K562 (cell line): ENCODE data around the gene RAI1. TPM values are rescaled to one million over a fixed set of nuclear protein-coding genes. Genes with fewer than 3 reads are reported as not detected.

Experiments
- ATAC-seq: fragments of 200-7000 bp; cut with Tn5 transposase; 3 replicates; pipeline ENCODE4 v1.9.1; 2020; ENCODE audit warnings: moderate library complexity
- BruUV-seq: library from RNA; stranded (reverse); fragments of 400-500 nt; replicated peaks from 2 replicates; lab custom pipeline; 2021; lab: Mats Ljungman, UMichigan
- CTCF ChIA-PET: fragments of 300-600 bp; formaldehyde crosslinking; extraction: SDS; loops from one replicate; lab custom pipeline; 2021; ENCODE audit warnings: low intra/inter-chr PET ratio; lab: Yijun Ruan, JAX
- POLR2A ChIA-PET: fragments of 300-600, 350-650 bp; sonication (Branson Sonifier 250); formaldehyde crosslinking; extraction: SDS; loops from one replicate; lab custom pipeline; 2021; ENCODE audit warnings: antibody characterized with exemption, inconsistent platforms; lab: Yijun Ruan, JAX
- DNase-seq, 4 experiments: peaks; one replicate each; pipeline versions ENCODE4 v3.0.0 to v3.0.0-alpha.2; 2011 to 2018; ENCODE audit warnings: low spot score in 3 of 4, mixed read lengths in 3 of 4; ENCODE audit errors: extremely low read depth in 1 of 4
- FAIRE-seq: peaks from 2 replicates; lab custom pipeline; 2011; peaks lifted over from hg19 to GRCh38; lab: Jason Lieb, UNC
- H2AFZ ChIP-seq: 2 replicates; pipeline ENCODE4 v1.6.0; 2011; ENCODE audit warnings: low read depth, low read length, control low read depth, inconsistent platforms
- H3K27ac ChIP-seq: fragments of 200-600 bp; 3 replicates; pipeline ENCODE4 v1.8.0; 2011; ENCODE audit warnings: low read depth, mild to moderate bottlenecking, control low read depth, inconsistent platforms, low read length, moderate library complexity, mixed read lengths; ENCODE audit errors: extremely low read depth
- H3K27me3 ChIP-seq, 2 experiments: fragments of 300-600 bp in 1 of 2; 2 replicates in 1 of 2; 3 replicates in 1 of 2; pipeline versions ENCODE4 v1.6.0 to v1.8.0; 2011; ENCODE audit warnings: inconsistent platforms in 2 of 2, low read length in 2 of 2, mild to moderate bottlenecking in 1 of 2, mixed read lengths in 1 of 2, moderate library complexity in 1 of 2; ENCODE audit not compliant: control insufficient read depth in 2 of 2, insufficient read depth in 2 of 2
- H3K36me3 ChIP-seq: fragments of 300-600 bp; 3 replicates; pipeline ENCODE4 v1.8.0; 2011; ENCODE audit warnings: mild to moderate bottlenecking, low read length, inconsistent platforms; ENCODE audit not compliant: control insufficient read depth, insufficient read depth
- H3K4me1 ChIP-seq, 2 experiments: fragments of 200-600 bp in 1 of 2; replicated peaks in 1 of 2; 2 replicates in 1 of 2; 3 replicates in 1 of 2; pipeline versions ENCODE4 v1.5.1 to v1.8.0; 2011; ENCODE audit warnings: inconsistent platforms in 2 of 2, low read length in 2 of 2, mild to moderate bottlenecking in 1 of 2, mixed read lengths in 1 of 2, moderate library complexity in 1 of 2; ENCODE audit not compliant: control insufficient read depth in 2 of 2, insufficient read depth in 2 of 2
- H3K4me2 ChIP-seq: 2 replicates; pipeline ENCODE4 v1.6.1; 2011; ENCODE audit warnings: low read length, control low read depth, inconsistent platforms, mixed read lengths; ENCODE audit not compliant: insufficient read depth
- H3K4me3 ChIP-seq: fragments of 200-600 bp; sonication (generic), shearing (Covaris generic); 2 replicates; pipeline ENCODE4 v1.5.1; 2016; ENCODE audit warnings: control low read depth, inconsistent platforms
- H3K79me2 ChIP-seq: fragments of 200-600 bp; 3 replicates; pipeline ENCODE4 v1.8.0; 2011; ENCODE audit warnings: low read length, inconsistent platforms; ENCODE audit not compliant: control insufficient read depth, insufficient read depth
- H3K9ac ChIP-seq, 2 experiments: 2 replicates each; pipeline versions ENCODE4 v1.6.0 to v1.6.1; 2011; ENCODE audit warnings: low read depth in 2 of 2, low read length in 2 of 2, control low read depth in 1 of 2, inconsistent platforms in 1 of 2, mild to moderate bottlenecking in 1 of 2, mixed read lengths in 1 of 2; ENCODE audit not compliant: insufficient read depth in 1 of 2
- H3K9me1 ChIP-seq: one replicate; pipeline ENCODE4 v1.6.0; 2011; ENCODE audit warnings: inconsistent platforms, mild to moderate bottlenecking, low read length, moderate library complexity; ENCODE audit not compliant: control insufficient read depth, insufficient read depth
- H3K9me3 ChIP-seq: replicated peaks from 2 replicates; pipeline ENCODE4 v1.5.1; 2011; ENCODE audit warnings: low read depth, low read length, inconsistent platforms; ENCODE audit not compliant: control insufficient read depth, insufficient read depth
- H4K20me1 ChIP-seq: replicated peaks from 2 replicates; pipeline ENCODE4 v1.6.1; 2011; ENCODE audit warnings: low read length, inconsistent platforms, mixed read lengths; ENCODE audit not compliant: control insufficient read depth, insufficient read depth
- CCNT2 ChIP-seq: IDR thresholded peaks from 2 replicates; pipeline ENCODE4 v1.6.1; 2011; ENCODE audit warnings: borderline replicate concordance, low read depth, mild to moderate bottlenecking, moderate library complexity, mixed read lengths, low read length; ENCODE audit not compliant: insufficient read length; ENCODE audit errors: extremely low read depth
- GABPB2 ChIP-seq: fragments of 250-450 bp; sonication (Bioruptor Pico); conservative IDR thresholded peaks from 2 replicates; pipeline ENCODE4 v1.5.1; 2021; ENCODE audit warnings: mild to moderate bottlenecking
- LCOR ChIP-seq: sonication (generic); formaldehyde crosslinking; IDR thresholded peaks from 2 replicates; pipeline ENCODE4 v1.8.0; 2022; ENCODE audit warnings: mild to moderate bottlenecking, missing genetic modification reagents
- MTA2 ChIP-seq: fragments of 450-650 bp; IDR thresholded peaks from 2 replicates; pipeline ENCODE4 v1.6.1; 2016; ENCODE audit warnings: low read depth
- NCOA6 ChIP-seq: fragments of 450-650 bp; IDR thresholded peaks from 2 replicates; pipeline ENCODE4 v1.6.1; 2017; ENCODE audit warnings: mild to moderate bottlenecking
- NFIC ChIP-seq: fragments of 450-650 bp; IDR thresholded peaks from 2 replicates; pipeline ENCODE4 v1.6.1; 2017; ENCODE audit warnings: mild to moderate bottlenecking, inconsistent platforms
- NR2C2 ChIP-seq, 2 experiments: fragments of 200-800 bp in 1 of 2; sonication (Bioruptor generic) in 1 of 2; sonication (generic) in 1 of 2; formaldehyde crosslinking in 1 of 2; IDR thresholded peaks; 2 replicates each; pipeline versions ENCODE4 v1.6.1 to v1.8.0; 2016 to 2022; ENCODE audit warnings: mild to moderate bottlenecking in 1 of 2, missing compliant biosample characterization in 1 of 2, missing genetic modification characterization in 1 of 2, missing genetic modification reagents in 1 of 2
- PATZ1 ChIP-seq: fragments of 250-450 bp; sonication (Bioruptor Pico); IDR thresholded peaks from 2 replicates; pipeline ENCODE4 v1.5.0; 2020; ENCODE audit warnings: mild to moderate bottlenecking, borderline replicate concordance
- RBM14 ChIP-seq: fragments of 200-400 bp; formaldehyde crosslinking; IDR thresholded peaks from 2 replicates; pipeline ENCODE4 v1.6.1; 2018; ENCODE audit warnings: low read depth, mild to moderate bottlenecking, low read length, moderate library complexity, borderline replicate concordance; ENCODE audit not compliant: insufficient read depth
- SMC3 ChIP-seq: conservative IDR thresholded peaks from 2 replicates; pipeline ENCODE4 v1.6.1; 2011; ENCODE audit warnings: low read depth, low read length, improper control_type of control experiment; ENCODE audit not compliant: insufficient read depth
- SRSF9 ChIP-seq: fragments of 200-400 bp; formaldehyde crosslinking; IDR thresholded peaks from 2 replicates; pipeline ENCODE4 v1.6.1; 2017; ENCODE audit warnings: low read depth, low read length, borderline replicate concordance
- ZBTB5 ChIP-seq: fragments of 450-650 bp; IDR thresholded peaks from 2 replicates; pipeline ENCODE4 v1.6.1; 2017; ENCODE audit warnings: antibody characterized with exemption
- ZNF263 ChIP-seq: sonication (generic); formaldehyde crosslinking; IDR thresholded peaks from 2 replicates; pipeline ENCODE4 v1.8.0; 2022; ENCODE audit warnings: mild to moderate bottlenecking, missing genetic modification reagents, borderline replicate concordance
- ZNF274 ChIP-seq: IDR thresholded peaks from 2 replicates; pipeline ENCODE4 v1.6.1; 2011; ENCODE audit warnings: low read depth, mild to moderate bottlenecking, low read length, moderate library complexity, borderline replicate concordance
- ZNF436 ChIP-seq: fragments of 250-450, 450-650 bp; sonication (Bioruptor Pico); formaldehyde crosslinking; IDR thresholded peaks from 2 replicates; pipeline ENCODE4 v1.7.0; 2020; ENCODE audit warnings: mild to moderate bottlenecking
- WGBS: fragments of 100-300 bp; shearing (Covaris generic); methylation state at CpG from one replicate; pipeline ENCODE4 v1.1.6; 2016; ENCODE audit warnings: low coverage, mixed read lengths; ENCODE audit not compliant: insufficient coverage; ENCODE audit errors: missing lambda C conversion rate; 5-methylcytosine and 5-hydroxymethylcytosine counted together
- in situ Hi-C: fragments of 300-500 bp; cut with MboI; formaldehyde crosslinking; loops from 4 replicates; pipeline ENCODE4 v1.15.0; 2018; ENCODE audit warnings: inconsistent platforms, mixed read lengths
- intact Hi-C: fragments of 100-400 bp; cut with micrococcal nuclease; formaldehyde crosslinking; loops from 2 replicates; pipeline ENCODE4 v1.14.2; 2022
- polyA plus RNA-seq, 8 experiments: library from polyadenylated mRNA; depleted of rRNA in 4 of 8; stranded (reverse) in 5 of 8; unstranded in 3 of 8; fragments of >200 nt; fragmentation: Nextera tagmentation in 2 of 8; fragmentation: Illumina TruSeq in 1 of 8; extraction: Ambion mirVana in 2 of 8; extraction: Trizol in 1 of 8; gene quantifications; 2 replicates each; pipeline versions ENCODE4 v1.2.1 to v1.2.3, GENCODE V29; 2011 to 2014; ENCODE audit warnings: inconsistent platforms in 1 of 8, missing spikeins in 1 of 8
- total RNA-seq, 7 experiments: library from RNA; depleted of rRNA in 6 of 7; stranded (reverse); fragments of >200 nt in 6 of 7; fragmentation: Illumina TruSeq in 2 of 7; extraction: Trizol in 2 of 7; gene quantifications; 2 replicates each; pipeline versions ENCODE4 v1.2.1 to v1.2.3, GENCODE V29; 2011 to 2021; ENCODE audit warnings: low replicate concordance in 1 of 7

The RAI1 gene
- total and polyA plus RNA-seq, 9 of the 15 experiments (the other 6 are each of a cell fraction or from before 2014, with no cell fraction given) = 0.68 to 19.9 (median 5.5) TPM

- ChIA-PET POLR2A (no interaction called here), CTCF (interaction anchor here (0.6 kb wide), 1 partner anchor 19 kb away, joined by 4 read pairs; no protein-coding TSS in a partner anchor)
- BruUV-seq = no TSS peak
- Histone ChIP-seq H3K79me2 (peaks cover 77% of the 10 kb centered on the region), H3K9me3 (no peaks in the 10 kb centered on the region), H3K4me3 (no peak overlapping the region), H3K27me3 (no peaks in the 10 kb centered on the region), H3K27ac (no peak overlapping the region), H2AFZ (no peak overlapping the region), H3K9ac (no peak overlapping the region), H4K20me1 (peaks cover 11% of the 10 kb centered on the region; the same call in 1 of the 2 replicates), H3K4me2 (no peak overlapping the region), H3K4me1 (peaks cover 11 to 28% of the 10 kb centered on the region in 2 experiments; a peak in 4 of 5 replicates), H3K36me3 (no peaks in the 10 kb centered on the region; the same call in 2 of the 3 replicates), H3K9me1 (peaks cover 2% of the 10 kb centered on the region)
- no peak for TF ChIP-seq MTA2
- no peak for TF ChIP-seq ZNF263
- TF ChIP-seq PATZ1 = no peak
- no peak for TF ChIP-seq GABPB2 (CRISPR knock-in tag)
- TF ChIP-seq LCOR (CRISPR knock-in tag) = no peak
- no peak for TF ChIP-seq NR2C2 (CRISPR knock-in tag; IDR thresholded peaks at IDR 0.05)
- no peak for TF ChIP-seq NR2C2 (tag; IDR thresholded peaks at IDR 0.05)
- TF ChIP-seq CCNT2 = no peak
- TF ChIP-seq ZNF274 = no peak
- TF ChIP-seq NCOA6 = no peak
- no peak for TF ChIP-seq SMC3
- no peak for TF ChIP-seq ZNF436 (CRISPR knock-in tag)
- no peak for TF ChIP-seq SRSF9
- TF ChIP-seq ZBTB5 = no peak
- no peak for TF ChIP-seq NFIC
- TF ChIP-seq RBM14 = no peak
- ATAC-seq (no peak), FAIRE-seq (no peak), DNase-seq (no peak)
- intact Hi-C loops = no loop called here
- WGBS = no CpG with 5 or more reads among the region's 2 CpGs
- in situ Hi-C loops = no loop called here
Observed at GRCh38 chr17:17701112-17701511, 19.9 kb downstream of the RAI1 start.
